Brain pericyte (primary cell): ENCODE results near the gene CDX2.
"Not testable (repeated sequence)": the region's sequence is repeated elsewhere in the genome, so short reads cannot be mapped to it uniquely, and the experiment has no call there.

Experiments used
- DNase-seq: peaks from one replicate; pipeline ENCODE4 v3.0.0-alpha.2; 2012; ENCODE audit warnings: low read depth, low spot score

Gene CDX2

DNA sequence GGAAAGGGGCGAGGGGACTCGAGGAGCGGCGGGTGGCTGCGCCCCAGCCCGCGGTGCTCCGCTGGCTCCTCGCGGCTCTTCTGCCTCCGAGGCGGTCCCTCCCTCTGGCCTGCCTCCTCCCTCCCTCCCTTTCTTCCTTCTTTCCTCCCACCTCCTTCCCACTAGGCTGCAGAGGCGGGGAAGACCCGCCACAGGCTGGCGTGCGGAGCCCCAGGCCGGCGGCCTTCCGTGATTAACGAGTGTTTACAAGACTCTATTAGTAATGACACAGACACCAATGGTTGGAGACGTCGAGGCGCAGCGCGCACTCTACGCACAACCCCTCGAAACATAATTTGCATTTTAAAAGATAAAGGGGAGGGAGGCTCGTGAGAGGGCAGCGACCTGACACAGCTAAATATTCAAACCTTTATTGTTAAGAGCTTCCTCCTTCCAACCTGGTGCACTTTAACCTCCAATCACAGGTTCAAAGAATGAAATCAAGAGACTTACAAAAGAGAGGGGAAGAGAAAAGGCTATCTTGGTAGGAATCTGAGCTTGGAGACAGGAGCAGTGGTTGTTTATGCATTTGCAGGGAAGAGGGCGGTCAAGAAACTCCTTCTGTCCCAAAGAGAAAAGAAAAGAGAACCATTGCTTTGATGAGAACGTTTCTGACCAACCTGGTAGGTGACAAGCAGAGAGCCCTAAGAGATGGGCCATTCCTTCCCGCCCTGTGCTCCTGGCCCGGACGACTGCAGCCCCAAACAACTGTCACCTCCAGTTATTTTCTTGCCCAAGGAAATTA lies at the start of gene CDX2:
Gene CDX2, minus strand, starts transcription at position 234 of the 784 bp plus-strand sequence. CDS start 309 bp downstream, outside the sequence.
- no peak for DNase-seq

DNA sequence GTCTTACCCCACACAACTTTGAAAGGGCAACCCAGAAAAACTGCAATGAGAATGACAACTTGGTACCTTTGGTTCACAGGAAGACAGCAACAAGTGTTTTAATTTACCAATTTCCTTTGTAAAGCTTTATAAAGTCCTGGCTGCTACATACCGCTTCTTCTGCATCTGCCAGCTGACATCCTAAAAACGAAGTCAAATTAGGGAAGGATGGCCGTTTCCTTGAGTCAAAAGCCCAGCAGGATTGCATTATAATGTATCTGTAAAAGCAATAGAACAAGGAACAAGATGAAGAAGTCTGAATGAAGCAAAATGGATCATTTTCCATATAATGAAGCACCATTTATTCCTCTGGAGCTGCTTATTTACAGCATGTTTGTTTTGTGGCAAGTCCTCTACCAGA lies 45.2 kb upstream of the CDX2 start:
- DNase-seq: no peak

DNA sequence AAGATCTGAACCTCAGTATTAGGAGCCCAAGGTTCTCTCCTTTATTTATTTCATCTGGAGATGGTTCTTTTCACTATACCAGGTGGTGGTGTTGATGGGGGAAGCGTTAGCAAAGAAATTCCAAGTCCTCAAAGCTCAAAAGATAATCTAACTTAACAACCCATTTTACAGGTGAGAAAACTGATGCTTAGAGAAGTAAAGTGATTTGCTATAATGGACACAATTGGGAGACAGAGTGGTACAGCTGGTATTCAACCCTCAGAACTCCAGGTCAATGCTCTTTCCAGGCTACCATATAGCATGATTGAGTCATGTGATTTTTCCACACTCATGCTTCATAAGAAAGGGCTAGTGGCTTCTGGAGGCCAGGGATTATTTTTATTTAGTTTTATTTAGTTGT lies 44.4 kb upstream of the CDX2 start:
- no peak for DNase-seq

- DNase-seq: no peak
Observed at GRCh38 chr13:28012896-28013295, 43.8 kb upstream of the CDX2 start.

DNA sequence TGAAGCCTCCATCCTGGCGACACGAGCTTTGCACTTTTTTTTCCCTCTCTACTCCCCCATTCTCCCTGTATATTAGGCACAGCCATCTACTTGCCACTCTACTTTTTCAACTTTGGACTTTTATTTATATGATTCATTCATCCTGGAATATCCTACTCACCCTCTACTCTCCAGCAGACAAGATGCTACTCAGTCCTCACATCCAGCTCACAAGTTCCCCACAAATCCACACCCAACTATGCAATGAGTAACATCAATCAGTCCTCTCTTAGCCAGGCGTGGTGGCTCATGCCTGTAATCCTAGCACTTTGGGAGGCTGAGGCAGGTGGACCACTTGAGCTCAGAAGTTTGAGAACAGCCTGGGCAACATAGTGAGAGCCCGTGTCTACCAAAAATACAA lies 43.3 kb upstream of the CDX2 start:
- no peak for DNase-seq

GRCh38 chr13:28010046-28010445 lies 40.9 kb upstream of the CDX2 start:
- DNase-seq: no peak

- not testable (repeated sequence) for DNase-seq
Observed at GRCh38 chr13:28005016-28005415, 35.9 kb upstream of the CDX2 start.

DNA sequence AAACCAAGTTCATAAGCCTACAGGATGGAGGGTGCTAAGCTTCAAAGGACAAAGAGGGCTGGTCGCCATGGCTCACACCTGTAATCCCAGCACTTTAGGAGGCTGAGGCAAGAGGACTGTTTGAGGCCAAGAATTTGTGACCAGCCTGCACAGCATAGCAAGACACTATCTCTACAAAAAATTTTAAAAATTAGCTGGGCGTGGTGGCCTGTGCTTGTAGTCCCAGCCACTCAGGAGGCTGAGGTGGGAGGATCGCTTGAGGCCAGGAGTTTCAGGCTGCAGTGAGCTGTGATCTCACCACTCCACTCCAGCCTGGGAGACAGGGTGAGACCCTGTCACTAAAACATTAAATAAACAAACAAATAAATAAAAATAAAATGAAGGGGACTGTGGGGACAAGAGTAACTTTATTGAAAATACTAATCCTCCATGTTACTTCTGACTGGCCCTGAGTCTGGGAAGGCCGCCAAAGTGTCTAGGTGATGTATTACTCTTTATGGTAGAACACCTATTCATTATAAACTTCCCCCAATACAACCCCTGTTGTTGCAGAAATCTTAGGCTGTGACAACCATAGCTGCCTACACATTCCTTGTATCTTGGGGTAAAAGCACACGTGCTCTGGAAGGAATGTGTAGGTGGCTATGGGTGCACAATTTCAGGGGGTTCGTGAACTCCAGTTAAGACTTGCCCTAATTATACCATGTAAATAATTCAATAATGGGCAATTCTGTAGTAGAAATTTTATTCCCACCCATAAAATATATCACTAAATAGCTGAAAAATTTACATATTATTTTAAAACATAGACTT lies 34.0 kb upstream of the CDX2 start:
- no peak for DNase-seq

DNA sequence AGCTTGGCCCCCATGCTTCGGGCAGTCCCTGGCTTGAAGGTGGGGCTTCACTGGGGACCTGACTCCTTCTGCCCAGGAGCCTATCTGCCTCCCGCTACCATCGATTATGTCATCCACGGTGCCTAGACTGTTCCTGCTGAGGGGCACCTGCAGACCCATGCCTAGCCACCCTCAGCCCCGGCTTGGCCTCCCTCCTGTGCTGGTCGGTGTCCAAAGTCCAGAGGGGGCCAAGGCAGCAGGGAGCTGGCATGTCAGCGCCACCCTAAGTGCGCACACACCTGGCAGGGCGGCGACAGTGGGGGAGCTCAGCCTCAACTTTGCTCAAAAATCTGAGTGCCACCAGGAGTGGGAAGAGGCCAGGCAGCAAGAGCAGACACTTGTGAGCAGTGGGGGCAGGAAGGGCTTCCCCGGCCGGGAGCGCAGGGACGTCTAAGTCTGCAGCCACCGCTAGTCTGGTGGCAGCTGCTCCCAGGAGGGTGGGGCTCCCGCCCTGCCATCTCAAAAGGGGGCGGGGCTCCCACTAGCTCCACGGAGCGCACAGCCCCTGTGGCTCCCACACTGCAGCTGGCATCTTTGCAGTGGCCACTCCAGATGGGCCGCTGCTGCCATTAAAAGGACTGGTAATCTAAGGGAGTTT lies 32.8 kb upstream of the CDX2 start:
- DNase-seq: no peak

DNA sequence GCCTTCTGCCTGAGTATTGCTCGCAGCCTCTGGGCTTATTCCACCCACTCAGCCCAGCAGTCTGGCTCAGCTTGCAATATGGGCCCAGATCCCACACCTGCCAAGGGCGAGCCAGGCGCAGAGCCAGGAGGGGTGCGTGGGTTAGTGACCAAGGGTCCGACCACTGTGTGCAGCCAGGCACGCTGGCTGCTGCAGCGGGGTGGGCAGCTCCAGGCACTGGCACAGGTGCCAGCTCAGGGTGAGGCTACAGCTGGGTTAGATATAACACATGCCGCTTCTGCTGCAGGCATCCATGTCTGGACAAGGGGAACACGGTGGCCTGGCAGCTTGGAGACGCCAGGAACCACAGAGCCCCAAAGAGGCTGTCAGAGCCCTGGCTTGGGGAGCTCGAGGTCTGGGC lies 31.9 kb upstream of the CDX2 start:
- no peak for DNase-seq

DNA sequence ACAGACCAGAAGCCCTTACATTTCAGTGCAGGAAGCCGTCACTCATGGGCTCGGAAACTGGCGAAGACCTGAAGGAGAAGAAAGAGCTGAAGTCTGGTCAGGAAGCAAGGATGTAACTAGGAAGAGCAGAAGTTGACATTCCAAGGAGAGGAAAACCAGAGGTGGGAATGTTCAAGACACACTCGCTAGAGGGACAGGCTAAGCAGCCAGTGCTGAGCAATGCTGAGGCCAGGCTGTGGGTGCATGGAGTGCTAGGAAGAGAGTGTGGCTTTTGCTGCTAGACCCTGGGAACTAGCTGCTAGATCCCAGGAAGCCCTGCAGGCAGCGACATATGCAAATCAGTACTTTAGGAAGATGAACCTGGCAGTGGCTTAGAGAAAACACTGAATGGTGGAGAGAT lies 31.5 kb upstream of the CDX2 start:
- DNase-seq: no peak

DNA sequence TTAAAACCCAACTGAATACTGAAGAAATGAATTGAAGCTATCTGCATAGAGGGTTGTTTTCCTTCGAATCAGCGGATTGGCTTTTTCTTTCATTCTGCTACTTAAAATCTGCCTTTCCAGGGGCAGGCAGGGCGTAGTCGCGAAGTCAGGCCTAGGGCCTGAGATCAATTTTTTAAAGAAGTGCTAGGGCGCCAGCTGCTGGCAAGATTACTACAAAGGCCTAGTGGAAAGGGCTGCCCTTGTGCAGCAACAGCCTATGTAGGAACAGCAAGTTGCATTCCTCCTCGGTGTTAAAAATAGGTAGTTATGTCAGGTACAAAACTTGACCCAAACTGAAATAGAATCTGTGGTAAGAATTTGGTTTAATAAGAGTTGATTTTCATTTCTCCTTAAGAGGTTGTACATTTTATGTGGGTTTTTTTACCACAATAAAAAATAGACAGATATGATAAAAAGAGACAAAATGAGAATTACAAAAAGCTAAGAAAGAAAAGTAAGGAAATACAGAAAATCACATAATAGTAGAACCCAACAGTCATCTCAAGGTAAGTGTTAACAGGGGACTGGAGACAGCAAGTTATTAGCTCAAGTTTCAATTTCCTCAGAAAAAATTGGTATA lies 28.9 kb upstream of the CDX2 start:
- no peak for DNase-seq

DNA sequence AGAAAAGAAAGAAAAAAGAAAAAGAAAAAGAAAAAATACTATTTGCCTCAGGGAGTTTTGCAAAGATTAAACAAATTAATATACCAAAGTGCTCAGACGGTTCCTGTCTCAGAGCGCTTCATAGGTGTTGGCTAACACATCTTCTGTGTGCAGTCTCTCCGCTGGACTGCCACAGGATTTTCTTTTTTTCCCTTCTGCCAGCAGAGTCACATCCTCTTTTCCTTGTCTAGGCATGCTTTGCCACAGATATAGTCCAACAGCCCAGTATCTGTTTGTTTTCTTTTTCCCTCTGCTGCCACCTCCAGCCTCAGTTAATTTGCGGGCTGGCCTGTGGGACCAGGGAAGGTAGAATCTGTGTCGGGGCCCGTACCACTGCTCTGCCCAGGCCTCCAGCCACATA lies 22.8 kb upstream of the CDX2 start:
- no peak for DNase-seq

- no peak for DNase-seq
Observed at GRCh38 chr13:27988520-27988919, 19.4 kb upstream of the CDX2 start, which contains the start of gene URAD. Gene URAD (minus strand): TSS chr13:27988693. CDS start chr13:27988637, 56 bp downstream.

DNA sequence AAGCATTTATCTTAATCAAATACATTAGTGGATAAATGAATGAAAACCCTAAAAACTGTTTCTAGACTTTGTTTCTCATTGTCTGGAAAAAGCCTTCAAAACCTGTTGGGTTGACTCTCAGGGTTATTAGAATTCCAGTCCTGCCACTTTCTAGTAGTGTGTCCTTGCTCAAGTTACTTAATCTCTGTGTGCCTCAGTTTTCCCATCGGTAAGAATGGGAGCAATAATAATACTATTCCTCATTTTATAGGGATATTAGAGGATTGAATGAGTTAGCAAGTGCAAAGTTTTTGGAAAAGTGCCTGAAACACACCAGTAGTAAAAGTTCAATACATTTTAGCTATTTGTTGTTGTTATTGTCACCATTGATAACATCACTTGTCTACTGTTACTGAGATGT lies 16.5 kb upstream of the CDX2 start:
- no peak for DNase-seq

DNA sequence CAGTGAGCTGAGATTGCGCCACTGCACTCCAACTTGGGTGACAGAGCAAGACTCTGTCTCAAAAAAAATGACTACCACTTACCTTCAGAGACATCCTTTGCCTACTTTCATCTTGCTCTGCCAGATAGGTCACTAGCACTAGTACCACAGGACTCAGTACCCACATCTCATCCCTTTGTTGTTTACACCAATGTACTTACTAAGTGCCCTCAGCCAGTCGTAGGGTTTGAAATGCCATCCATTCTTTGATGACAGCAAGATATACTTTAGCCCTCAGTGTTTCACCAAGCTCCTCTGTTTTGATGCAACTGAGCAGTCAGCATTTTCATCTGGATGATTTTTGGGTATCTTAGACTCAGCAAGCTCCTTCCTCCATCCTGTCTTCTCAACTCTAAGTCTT lies 13.2 kb upstream of the CDX2 start:
- no peak for DNase-seq

GRCh38 chr13:27981006-27981708 lies 12.0 kb upstream of the CDX2 start:
- no peak for DNase-seq

DNA sequence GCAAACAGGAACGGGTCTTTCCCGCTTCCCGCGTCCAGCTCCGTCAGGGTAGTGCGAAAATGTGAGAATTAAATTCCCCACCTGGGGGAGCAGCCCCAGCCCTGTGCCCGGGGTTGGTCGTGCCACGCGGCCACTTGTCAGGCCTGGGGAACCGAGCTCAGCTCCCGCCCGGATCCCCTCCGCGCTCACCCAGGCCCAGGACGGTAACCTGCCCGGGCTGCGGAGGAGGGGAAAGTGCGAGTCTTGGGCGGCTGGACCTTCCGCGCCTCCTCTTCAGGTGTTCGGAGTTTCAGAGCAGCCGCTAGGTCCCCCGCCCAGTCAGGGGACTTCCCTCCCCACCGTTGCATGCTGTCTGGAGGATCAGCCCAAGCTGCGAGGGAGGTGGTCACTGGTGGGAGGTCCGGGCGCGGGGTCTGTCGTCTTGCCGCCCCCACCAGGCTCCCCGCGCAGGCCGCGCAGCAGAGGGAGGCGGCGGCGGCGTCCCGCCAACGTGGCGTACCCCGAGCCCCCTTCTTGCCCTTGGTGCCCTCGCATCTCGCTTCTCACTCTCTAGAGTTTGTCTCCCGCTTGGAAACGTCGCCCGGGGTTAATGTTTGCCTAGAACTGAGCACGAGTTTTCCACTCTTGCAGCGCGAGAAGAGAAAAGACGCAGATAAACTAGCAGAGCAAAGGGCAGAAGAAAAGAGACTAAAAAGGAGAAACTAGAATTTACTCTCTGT lies 11.3 kb upstream of the CDX2 start:
- DNase-seq: no peak

- no peak for DNase-seq
Observed at GRCh38 chr13:27979765-27980279, 10.7 kb upstream of the CDX2 start.

DNA sequence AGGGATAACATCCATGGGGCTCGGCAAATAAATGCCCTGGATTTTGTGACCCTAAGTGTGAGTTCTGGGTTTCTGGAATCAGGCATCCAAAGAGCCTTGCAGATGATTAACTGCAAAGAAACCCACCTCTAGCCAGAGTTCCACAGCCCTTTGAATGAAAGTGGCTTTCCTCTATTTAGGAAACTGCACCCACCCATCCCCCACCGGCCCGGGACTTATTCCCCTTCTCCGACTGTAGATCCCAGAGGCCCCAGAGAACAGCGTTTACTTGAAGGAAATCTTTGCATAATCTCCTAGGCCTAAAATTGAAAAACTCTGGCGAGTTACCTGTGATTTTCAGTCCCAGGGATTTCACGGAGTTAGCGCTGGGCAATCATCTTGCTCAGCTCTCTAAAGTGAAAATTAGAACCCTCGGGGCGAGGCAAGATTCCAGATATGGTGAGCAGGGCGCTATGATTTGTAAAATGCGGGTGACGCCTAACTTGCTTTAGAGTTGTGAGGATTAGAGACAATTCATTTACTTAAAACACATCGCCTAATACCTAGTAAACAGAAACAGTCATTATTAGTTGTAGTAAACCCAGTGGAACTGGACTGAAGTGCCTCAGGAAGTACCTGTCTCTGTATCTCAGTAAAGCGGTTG lies 10.0 kb upstream of the CDX2 start:
- no peak for DNase-seq
